ENCODE results near the gene ANO5.
A peak's percentile ranks its signal among the peaks of the same experiment; 100 is the strongest.
"Not testable (repeated sequence)": the region's sequence is repeated elsewhere in the genome, so short reads cannot be mapped to it uniquely, and the experiment has no call there.

The ANO5 gene

DNA sequence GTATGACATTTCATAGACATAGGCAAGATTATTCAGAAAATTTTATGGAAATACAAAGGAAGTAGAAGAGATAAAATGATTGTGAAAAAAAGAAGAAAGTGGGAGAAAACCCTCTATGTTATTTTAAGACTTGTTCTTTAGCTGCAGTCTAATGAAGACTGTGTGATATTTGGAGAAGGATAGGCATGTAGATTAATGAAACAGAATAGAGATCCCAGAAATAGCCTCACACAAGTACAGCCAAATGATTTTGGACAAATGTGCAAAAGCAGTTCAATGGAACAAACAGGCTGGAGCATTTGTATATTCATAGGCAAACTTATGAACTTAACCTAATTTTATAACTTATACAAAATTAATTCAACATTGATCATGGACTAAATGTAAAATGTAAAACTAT, 14.3 kb downstream of the ANO5 start:
- DNase-seq = no peak

DNA sequence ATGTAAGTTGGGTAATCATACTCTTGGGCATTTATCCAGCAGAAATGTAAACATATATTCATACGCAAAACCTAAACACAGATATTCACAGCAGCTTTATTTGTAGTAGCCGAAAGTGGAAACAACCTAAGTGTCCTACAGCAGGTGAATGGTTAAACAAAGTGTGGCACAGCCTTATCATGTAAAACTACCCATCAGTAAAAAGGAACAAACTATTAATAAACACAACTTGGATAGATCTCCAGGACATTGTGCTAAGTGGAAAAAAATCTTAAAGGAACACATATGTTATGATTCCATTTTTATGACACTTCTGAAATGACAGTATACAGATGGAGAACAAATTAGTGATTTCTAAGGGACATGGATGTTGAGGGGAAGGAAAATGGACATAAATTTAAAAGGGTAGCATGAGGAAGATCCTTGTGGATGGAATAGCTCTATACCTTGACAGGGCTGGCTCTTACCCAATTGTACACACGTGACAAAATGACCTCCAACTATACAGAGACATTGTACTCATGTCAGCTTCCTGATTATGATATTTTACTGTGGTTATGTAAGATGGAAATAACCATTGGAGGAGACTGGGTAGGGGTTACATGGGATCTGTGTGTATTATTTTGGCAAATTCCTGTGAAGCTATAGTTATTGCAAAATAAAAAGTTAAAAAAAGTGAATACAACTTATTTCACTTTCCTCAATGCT, 15.4 kb downstream of the ANO5 start:
- no peak for DNase-seq

DNA sequence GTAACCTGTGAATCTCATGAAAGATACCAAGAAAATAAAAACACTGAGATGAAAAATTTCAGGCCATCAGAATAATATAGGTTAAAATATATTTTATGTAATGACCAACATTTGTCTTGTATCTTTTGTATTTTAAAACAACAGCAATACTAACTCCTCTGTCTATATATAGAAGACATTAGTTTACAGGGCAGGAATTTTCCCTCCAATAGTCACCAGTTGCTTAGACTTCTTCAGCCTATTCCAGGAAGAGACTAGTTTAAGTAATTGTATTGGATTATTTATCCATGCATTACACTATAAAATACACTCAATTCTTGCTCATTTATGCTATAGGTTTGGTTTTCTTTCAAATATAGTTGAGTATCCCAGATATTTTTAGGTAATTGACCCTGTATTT, 24.1 kb downstream of the ANO5 start:
- DNase-seq = no peak

DNA sequence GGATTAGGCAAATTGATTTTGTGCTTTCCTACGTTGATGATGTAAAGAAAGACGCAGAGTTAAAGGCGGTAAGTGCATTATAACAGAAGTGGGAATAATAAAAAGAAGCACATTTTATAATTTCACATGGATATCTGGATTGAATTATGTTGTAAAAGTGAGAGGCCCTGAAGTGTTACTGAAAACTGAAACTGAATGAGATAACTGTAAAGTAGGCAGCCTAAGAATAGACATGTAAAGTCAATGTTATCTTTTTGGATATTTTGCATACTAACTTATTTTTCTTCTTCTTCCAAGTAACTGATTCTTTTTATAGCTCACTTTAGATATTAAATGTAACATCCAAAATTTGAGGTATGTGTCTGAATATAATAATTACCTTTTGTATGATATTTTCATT, 28.3 kb downstream of the ANO5 start:
- no peak for DNase-seq

DNA sequence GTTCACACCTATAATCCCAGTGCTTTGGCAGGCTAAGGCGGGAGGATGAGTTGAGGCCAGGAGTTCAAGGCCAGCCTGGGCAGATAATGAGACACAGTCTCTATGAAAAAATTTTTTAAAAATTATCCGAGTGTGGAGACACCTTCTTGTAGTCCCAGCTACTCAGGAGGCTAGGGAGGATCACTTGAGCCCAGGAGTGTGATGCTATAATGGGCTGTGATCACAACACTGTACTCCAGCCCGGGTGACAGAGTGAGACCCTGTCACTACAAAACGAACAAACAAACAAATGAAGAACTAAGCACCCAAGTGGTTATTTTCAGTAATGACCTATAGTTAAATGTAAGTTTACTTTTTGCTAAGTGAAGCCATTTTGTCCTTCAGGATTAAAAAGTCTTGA, 32.3 kb downstream of the ANO5 start:
- no peak for DNase-seq

DNA sequence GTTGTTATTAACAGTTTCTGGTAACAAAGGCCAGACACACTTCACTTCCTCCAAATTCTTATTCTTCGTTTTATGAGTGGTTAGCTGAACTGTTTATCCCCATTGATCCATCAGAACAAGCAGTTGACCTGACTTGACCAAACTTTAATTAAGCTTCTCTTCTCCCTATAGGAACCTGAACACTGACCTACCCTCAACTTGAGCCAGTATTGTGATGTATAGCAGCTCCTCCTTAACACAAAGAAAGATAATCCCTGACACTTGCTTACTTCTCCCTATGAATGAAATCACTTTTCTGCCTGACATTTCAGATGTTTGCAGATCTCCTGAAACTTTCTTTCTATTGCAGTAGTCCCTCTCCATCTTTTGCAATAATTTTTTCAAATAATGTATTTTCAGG, 41.9 kb downstream of the ANO5 start:
- DNase-seq = no peak

DNA sequence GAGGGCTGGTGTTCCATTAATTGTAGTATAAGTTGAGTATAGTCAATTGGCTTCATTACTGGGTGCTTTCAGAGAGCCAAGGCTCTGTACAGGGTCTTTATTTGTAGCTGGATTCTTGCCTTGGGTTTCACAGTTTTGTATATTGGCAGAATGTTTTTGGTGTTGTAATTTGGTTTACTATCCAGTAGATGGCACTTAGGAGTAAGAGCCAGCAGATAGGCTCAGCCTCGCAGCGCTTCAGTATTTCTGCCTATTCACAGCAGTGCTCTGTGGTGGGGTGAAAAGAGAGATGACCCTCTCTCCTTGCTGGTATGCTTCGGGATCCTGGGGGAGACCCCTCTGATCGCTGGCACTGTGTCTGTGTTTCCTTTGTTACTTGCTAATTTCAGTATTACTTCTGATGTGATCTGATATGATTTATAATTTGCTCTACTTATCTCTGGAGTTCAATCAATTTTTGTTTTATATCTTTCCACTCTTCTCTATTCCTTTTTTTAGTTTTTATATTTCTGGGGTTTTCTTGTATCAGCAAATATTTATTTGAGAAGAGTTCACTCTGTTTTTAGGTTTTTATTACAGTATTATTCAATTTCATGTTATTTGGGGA, 52.2 kb downstream of the ANO5 start:
- no peak for DNase-seq

DNA sequence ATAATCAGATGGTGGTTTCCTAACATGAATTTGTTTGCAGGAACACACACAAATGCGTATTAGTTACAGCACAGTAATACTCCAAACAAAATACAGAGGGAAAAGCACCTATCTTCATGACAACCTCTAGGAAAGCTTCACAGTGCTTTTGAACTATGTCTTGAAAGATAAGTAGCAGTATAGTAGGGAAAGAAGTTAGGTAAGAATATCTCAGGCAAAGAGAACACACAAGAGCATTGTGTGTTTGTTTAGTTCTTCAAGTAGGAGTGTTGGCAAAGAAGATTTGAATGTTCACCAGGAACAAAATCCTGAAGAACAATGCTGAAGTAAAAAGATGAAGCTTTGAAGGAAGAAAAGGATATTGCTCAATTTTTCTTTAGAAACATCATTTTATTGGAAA, 54.1 kb downstream of the ANO5 start:
- no peak for DNase-seq

DNA sequence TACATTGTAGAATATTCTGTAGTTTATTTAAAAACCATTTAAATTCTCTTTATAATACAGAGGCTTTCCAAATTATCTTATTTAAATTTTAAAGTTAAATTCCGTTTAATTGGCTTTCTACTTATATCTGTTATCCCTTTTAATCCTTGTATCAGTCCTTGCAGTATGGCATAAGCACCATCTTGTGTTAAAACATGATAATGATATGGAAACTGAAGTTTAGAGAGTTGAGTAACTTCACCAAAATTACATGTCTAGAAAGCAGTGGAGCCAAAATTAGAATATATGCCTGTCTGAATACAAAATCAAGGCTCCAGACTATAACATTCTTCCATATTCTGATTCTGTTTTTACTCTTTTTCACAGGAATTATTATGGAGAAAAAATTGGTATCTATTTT, 57.0 kb downstream of the ANO5 start:
- DNase-seq = no peak

DNA sequence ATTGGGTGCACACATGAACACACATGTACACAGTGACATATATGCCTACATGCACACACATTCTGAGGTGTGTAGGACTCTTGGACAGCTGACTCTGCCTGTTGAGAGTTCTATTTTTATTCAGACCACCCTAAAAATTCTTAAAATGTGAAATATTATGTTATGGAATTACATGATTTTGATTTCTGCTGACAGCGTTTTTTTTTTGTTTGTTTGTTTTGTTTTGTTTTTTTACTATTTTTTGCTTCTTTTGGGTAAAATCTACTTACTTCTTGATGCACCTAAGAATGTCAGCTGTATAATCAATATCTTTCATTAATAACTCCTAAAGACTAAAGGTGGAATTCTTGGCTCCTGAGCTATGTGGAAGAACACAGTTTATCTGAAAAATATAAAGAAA, 64.0 kb downstream of the ANO5 start:
- DNase-seq = no peak

DNA sequence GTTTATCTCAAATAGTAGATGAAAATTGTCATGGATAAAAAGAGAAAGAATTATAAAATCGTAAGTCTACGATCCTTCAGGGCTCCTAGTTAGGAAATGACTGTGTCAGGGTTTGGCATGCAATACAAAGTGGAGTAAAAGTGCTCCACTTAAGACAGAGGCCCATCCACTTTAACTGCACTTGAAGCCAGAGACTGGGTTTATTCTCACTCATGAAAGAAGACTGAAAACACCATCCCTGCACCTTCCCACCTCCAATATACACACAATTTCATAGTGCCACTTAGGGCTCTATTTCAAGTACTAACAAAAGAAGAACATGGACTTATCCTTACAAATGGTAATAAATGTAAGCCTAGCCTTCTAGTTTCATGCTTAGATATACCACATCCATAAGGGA, 70.7 kb downstream of the ANO5 start:
- no peak for DNase-seq

DNA sequence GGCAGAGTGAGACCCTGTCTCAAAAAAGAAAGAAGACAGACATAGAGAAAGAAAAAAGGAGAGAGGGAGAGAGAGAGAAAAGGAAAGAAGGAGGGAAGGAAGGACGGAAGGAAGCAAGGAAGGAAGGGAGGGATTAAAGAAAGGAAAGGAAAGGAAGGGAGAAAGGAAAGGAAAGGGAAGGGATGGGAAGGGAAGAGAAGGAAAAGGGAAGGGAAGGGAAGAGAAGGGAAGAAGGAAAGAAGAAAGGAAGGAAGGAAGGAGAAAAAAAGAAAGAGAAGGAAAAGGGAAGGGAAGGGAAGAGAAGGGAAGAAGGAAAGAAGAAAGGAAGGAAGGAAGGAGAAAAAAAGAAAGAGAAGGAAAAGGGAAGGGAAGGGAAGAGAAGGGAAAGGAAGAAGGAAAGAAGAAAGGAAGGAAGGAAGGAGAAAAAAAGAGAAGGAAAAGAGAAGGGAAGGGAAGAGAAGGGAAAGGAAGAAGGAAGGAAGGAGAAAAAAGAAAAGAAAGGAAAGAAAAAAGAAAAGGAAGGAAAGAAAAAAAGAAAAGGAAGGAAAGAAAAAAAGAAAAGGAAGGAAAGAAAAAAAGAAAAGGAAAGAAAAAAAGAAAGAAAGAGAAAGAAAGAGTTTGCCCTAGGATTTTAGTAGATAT, 76.2 kb downstream of the ANO5 start:
- not testable (repeated sequence) for DNase-seq

DNA sequence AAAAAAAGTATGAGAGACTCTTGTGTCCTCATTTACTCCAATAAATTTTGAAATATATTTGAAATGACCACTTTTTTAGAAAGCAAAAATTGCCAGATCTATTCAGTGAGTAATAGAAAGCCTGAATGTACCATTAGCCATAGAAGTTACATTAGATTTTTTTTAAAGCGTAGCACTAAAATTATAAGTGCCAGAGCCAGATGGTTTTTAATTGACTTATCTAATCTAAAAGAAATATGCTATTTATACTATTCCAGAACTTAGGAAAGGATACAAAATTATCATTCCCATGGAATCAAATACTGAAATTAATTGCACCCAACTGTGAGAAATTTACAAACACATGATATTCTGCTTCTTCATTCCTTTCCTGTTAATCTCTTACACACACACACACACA, 80.9 kb downstream of the ANO5 start:
- no peak for DNase-seq

DNA sequence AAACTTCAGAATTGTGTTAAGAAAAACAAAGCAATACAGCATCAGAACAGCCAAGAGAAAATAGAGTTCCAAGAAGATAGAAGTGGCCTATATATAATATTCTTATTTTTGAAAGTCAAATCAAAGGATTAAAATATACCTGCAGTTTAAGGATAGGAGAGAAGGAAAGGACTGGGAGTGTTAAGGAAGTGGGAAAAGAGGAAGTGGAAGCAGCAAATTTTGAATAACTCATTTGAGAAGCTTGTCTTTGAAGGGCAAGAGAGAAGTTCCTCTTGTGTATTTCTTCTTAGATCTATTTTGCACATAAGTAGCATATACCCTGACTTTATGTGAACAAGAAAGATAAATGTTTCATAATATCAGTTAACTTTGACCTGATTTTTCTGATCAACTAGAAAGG, 82.7 kb downstream of the ANO5 start:
- DNase-seq = no peak

DNA sequence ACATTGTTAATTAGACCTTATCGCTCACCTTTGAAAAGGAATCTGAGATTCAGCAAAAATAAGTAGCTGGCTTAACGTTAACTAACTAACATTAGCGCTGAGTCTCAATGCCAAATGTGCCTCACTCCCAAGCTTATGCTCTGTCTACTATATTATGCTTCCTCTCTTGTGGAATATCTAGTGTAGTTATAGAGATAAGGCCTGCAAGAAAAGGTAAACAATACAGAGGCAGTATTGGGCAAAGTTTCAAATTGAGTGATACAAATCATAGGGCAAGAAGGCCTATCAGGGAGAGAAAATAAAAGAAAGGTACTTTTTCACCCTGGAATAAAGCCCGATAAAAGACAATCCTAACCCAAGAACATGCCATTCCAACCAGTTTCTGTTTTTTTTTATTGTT, 83.7 kb downstream of the ANO5 start:
- DNase-seq = no peak

DNA sequence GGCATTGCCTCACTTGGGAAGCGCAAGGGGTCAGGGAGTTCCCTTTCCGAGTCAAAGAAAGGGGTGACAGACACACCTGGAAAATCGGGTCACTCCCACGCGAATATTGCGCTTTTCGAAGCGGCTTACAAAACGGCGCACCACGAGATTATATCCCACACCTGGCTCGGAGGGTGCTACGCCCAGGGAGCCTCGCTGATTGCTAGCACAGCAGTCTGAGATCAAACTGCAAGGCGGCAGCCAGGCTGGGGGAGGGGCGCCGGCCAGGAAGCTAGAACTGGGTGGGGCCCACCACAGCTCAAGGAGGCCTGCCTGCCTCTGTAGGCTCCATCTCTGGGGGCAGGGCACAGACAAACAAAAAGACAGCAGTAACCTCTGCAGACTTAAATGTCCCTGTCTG, 92.1 kb downstream of the ANO5 start:
- DNase-seq = not testable (repeated sequence)

DNA sequence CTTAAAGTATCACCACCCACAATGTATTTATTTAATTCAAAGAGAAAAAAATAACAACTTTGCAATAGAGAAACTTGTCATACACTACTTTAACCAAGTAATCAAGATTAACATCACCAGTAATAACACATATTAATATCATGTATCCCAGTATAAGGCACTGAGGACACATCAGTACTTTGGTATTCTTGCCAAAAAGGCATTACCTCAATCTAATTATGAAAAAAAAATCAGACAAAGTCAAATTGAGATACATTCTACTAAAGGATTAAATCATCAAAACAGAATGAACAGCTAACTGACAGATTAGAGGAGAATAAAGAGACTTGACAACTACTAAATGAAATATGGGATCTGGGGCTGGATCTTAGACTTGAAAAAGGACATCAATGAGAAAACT, 109.5 kb downstream of the ANO5 start:
- DNase-seq = no peak

DNA sequence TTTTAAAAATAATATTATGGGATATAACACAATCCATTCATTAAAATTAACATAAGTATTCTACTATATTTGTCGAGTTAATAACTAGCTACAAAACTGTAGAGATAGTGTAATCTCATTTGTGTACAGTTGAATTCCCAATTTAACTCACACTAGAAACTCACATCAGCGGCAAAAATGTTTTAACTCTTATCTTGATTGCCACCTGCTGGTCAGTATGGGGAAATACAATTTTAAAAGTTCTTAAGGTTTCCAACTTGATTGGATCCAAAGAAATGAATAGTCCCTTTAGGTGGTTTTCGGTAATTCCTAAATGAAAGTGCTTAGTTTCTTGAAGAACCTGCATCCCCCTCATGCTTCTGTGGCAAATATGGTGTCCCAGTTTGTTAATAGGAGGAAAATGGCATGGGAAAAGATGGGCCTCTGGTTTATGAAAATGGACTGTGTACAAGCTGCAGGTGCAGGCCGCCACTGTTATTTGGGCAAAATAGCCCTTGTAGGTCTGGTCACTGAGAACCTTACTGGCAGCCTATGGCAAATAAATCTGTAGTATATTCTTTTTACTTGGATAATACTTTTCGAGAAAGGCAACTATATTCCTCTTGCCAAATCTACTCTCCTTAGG, 111.6 kb downstream of the ANO5 start:
- DNase-seq = peak; percentile 2

DNA sequence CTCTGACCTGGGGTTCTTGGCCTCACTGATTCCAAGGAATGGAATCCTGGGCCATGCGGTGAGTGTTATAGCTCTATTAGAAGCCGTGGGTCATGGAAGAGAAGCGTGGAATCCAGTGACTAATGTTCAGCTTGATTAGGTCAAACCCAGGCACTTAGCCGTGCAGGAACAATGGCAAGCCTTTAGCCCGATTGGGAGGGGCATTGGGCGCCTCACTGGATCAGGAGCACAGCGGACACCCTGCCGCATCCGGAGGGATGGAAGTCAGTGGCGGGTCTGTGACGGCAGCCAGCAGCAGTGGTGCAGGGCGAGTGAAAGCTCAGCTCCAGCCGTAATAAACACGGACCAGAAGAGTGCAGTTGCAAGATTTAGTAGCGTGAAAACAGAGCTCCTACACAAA, 124.8 kb downstream of the ANO5 start:
- DNase-seq = no peak

DNA sequence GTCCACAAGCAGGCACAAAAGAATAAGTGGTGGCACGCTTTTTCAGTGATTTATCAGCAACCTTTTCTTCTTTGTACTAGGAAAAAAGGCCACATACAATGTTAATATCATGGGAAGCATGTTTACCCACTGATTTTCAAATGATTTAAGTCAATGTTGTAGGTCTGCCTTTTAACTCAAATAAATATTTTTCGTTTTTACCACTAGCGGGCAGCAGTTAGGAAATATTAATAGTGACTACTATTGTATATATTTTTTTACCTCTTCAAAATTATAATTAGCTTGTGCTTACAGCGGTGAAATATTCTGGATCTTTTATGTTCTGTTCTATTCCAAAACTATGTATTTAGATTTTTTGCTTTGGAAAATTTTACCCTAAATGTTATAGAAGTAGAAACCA, 138.9 kb downstream of the ANO5 start:
- no peak for DNase-seq
